NCI-H526 (cell line): ENCODE results near the gene APOBEC3F.
"Not testable (repeated sequence)": the region's sequence is repeated elsewhere in the genome, so short reads cannot be mapped to it uniquely, and the experiment has no call there.

Experiments
- DNase-seq, 2 experiments: peaks; one replicate each; lab custom pipeline; 2025; lab: John Stamatoyannopoulos, UW

APOBEC3F gene

DNA sequence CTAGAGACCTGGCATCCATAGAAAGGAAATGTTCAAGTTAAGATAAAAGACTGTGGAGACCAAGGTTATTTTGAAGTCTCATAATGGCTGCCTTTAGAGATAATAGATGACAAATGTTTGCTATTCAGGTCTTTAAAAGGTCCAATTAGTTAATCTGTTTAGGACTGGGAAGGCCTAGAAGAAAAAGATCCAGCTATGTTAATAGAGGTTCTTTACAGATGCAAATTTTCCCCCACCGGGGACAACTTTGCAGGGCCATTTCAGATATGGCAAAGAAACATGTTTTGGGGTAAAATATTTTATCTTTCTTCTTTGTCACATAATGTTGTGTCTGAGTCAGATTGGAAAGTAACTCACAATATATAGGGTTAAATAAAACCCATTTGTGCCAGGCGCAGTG, 33.3 kb downstream of the APOBEC3F start:
- DNase-seq = no peak

DNA sequence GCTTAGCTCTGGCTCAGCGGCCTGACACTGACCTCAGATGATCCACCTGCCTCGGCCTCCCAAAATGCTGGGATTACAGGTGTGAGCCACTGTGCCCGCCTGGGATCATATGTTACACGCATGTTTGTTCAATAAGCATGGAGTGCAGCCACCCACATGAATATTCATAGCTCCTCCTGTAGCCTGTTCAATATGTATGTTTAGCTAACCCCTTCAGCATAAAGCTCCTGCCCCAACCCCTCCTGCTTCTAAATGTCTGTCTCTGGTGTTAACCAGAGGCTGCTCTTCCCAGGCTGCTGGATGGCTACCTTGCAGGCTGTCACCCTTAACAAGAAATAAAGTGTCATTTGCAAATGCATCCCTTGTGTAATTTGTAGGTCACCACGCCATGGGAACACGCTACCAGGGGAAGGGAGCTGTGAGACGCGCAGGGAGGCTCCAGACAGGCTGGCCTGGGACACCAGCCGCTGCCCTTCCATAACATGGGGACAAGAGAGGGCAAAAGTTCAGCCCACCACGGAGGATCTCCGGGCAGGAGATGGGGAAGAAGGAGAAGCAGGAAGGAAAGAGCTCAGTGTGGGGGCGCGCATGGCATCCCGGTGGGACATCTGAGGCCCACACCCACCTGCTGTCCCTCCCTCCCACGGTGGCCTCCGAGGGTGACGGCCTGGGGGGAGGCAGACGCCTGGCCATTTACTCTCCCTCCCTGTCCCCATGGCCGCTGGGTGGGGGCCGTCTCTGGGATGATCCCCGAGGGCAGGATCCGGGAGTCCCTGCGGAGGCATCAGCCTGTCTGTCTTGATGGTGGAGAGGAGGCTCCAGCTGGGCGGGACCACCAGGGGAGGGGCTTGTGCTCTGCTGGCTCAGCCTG, 35.7 kb downstream of the APOBEC3F start:
- peak; percentile 3 to 6 for DNase-seq

DNA sequence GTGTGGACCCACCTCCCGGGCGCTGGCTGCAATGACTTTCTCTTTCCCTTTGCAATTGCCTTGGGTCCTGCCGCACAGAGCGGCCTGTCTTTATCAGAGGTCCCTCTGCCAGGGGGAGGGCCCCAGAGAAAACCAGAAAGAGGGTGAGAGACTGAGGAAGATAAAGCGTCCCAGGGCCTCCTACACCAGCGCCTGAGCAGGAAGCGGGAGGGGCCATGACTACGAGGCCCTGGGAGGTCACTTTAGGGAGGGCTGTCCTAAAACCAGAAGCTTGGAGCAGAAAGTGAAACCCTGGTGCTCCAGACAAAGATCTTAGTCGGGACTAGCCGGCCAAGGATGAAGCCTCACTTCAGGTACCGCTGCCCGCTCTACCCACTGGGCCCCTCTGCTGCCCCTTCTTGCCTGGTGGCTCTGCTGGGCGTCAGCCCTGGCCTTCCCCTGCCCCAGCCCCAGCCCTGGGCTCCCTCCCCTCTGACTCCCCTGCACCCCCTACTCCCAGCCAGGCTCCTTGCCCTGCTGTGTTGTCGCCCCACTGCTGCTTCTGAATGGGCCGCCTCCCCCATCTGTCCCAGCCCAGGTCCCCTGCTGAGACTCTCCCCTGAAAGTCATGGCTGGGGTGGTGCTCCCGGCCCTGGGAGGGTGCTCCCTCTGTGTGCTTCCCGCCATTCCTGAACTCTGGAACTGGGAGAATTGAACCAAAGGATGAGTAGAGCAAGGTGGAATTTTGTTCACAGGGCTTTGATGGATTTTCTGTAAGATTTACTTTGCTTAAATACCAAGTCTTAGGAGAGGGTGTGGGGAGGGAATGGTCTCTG, 36.6 kb downstream of the APOBEC3F start, which contains the start of gene APOBEC3G:
TSS of gene APOBEC3G (plus strand) at position 250 of the 815 bp plus-strand sequence. CDS start at position 337, 87 bp downstream.
- DNase-seq = not testable (repeated sequence)

DNA sequence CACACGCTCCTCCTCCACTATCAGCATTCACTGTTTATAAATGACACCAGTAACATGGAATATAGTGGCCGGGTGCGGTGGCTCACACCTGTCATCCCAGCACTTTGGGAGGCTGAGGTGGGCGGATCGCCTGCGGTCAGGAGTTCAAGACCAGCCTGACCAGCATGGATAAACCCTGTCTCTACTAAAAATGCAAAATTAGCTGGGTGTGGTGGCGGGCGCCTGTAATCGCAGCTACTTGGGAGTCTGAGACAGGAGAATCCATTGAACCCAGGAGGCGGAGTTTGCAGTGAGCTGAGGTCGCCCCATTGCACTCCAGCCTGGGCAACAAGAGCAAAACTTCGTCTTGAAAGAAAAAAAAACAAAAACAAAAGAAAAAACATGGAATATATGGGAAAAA, 37.2 kb downstream of the APOBEC3F start:
- DNase-seq = not testable (repeated sequence)

DNA sequence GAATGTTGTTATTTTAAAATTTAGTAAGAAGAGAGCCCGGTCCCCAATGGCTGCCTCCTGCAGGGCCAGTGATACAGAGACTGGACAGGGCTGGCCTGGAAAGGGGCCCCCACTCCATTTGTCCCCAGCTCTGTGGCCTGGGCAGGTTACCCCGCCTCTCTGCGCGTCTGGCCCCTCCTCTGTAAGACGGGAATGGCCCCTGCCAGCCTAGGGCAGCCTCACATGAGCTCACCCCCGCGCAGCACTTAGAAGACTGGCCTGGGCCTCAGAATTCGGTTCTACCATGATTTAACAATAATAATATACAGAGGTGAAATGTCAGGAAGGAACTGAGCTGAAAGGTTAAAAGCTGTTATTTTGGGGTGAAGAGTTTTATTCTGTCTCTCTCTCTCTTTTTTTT, 37.7 kb downstream of the APOBEC3F start:
- DNase-seq = no peak

DNA sequence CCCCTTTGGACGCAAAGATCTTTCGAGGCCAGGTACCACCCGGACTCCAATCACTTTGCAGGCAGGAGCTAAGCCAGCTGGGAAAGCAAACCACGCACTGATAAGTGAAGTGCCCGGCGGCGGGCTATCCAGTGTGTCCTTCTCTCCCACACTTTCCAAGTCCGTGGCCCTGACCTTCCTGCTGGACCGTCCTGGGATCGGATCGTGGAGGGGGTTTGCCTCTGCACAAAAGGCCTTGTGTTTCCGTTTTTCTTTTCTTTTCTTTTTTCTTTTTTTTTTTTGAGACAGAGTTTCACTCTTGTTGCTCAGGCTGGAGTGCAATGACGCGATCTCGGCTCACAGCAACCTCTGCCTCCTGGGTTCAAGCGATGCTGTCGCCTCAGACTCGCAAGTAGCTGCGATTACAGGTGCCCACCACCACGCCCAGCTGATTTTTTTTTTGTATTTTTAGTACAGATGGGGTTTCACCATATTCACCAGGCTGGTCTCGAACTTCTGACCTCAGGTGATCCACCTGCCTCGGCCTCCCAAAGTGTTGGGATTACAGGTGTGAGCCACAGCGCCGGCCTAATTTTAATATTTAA, 38.5 kb downstream of the APOBEC3F start:
- DNase-seq = not testable (repeated sequence)

DNA sequence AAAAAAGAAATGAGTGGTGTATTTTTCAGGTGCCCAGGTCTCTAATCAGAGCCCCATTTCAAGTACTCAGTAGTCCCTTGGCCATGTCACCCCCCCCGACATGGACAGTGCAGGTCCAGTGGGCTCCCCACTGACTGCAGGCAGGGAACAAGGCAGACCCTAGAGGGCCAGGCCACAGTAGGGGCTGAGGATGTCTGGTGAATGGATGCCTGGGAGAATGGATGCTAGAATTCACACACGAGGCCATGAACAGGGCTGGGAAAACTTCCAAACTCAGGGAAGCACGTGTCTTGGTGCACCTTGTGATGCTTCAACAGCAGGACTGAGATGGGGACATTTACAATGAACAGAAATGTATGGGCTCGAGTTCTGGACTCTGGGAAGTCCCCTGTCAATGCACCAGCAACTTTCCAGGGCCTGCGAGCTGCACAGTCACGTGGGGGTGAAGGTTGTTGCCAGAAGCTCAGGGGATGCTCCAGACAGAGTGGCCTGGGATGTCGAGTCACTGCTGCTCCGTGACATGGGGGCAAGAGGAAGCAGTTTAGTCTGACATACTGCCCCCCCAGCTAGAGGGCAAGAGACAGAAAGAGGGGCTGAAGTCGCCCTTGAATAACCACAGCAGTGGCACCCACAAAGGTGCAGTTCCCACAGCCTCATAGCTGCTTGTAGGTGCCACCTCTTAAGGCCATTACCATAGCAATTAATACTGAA, 39.5 kb downstream of the APOBEC3F start:
- no peak for DNase-seq

DNA sequence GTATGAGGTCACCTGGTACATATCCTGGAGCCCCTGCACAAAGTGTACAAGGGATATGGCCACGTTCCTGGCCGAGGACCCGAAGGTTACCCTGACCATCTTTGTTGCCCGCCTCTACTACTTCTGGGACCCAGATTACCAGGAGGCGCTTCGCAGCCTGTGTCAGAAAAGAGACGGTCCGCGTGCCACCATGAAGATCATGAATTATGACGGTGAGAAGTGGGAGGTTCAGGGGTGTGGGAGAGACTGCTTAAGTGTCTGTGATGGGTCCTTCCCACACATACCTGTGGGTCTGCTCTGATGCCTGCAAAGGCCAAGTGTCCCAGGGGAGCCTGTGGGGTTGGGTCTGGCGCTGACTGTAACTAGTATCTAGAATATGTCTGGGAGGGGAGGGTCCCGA, 40.4 kb downstream of the APOBEC3F start:
- no peak for DNase-seq

DNA sequence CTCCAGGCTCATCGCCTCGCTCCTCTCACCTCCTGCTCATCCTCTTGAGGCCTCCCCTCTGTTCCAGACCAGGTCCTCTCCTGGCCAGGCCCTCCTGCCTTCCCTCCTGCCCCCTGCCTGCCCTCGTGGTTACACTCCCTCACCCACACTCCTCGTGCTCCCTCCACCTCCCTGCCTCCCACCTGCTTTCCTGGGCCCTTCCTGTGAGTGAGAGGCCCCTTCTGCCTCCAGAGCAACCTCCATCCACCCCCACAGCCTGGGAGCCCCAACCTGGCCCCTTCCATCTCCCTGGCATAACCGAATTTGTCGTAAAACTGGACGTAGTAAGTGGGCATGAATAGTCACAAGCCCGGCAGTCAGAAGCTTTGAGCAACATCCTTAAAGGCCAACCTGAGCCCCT, 40.9 kb downstream of the APOBEC3F start:
- no peak for DNase-seq

DNA sequence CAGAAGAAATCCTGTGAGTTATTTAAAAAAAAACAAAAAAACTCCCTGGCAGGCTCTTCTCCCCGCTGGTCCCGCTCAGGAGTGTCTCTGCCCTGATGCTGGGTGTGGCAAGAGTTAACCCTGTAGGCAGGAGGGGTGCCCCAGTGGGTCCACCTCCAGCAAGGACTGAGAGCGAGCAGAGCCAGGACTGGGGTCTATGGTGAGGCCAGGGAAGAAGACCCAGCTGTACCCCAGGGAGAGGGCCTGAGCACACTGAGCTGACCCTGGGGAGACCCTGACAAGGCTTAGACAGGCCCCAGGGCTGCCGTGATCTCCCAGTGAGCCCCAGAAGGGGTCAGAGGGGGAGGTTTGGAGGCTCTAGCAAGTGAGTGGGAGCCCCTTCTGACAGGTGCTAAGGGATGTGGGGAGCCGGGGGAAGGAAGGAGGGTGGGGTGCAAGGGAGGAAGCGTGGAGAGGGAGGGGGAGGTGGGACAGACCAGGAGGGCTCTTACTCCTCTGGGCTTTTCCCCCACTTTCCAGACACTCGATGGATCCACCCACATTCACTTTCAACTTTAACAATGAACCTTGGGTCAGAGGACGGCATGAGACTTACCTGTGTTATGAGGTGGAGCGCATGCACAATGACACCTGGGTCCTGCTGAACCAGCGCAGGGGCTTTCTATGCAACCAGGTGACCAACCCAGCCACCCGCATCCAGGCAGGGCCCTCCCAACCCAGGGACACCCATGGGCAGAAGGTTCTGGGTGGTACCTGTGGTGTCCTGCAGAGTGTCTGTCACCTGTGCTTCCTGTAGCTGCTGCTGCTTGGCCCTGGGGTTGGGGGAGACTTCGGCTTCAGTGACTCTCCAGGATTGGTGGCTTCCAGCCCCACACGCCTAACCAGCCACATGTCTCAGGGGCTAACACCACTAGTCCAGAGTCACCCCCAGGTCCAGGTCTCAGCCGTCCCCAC, 42.8 kb downstream of the APOBEC3F start:
- no peak for DNase-seq

DNA sequence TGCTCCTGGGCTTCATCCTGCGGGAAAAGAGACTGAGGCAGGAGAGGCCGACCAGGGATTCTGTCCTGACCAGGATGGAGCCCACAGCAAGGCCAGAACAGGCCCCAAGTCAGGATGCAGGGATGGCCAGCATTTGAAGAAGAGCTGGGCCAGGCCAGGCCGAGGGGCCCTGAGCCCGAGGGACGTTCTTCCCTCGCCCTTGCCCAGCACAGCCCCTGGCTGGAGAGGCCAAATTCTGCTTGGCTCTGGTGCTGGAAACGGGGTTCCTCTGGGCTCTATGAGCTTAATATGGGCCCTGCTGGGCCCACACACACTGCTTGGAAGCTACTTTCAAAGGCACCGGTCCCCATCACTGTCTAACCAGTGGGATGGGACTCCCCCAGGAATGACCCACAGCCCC, 44.0 kb downstream of the APOBEC3F start:
- no peak for DNase-seq

DNA sequence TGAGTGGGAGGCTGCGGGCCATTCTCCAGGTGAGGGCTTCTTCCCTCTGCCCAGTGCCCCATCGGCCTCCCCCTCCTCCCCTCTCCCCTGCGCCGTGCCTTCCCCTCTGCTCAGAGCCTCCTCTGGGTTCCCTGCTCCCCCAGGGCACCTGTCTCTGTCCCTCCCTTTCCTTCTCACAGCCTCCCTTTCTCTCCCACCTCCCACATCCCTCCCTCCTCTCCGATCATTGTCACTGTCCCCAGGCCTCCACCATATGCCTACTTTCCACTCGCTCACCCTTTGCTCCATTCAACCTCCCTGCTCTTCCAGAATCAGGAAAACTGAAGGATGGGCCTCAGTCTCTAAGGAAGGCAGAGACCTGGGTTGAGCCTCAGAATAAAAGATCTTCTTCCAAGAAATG, 46.4 kb downstream of the APOBEC3F start:
- DNase-seq = no peak

DNA sequence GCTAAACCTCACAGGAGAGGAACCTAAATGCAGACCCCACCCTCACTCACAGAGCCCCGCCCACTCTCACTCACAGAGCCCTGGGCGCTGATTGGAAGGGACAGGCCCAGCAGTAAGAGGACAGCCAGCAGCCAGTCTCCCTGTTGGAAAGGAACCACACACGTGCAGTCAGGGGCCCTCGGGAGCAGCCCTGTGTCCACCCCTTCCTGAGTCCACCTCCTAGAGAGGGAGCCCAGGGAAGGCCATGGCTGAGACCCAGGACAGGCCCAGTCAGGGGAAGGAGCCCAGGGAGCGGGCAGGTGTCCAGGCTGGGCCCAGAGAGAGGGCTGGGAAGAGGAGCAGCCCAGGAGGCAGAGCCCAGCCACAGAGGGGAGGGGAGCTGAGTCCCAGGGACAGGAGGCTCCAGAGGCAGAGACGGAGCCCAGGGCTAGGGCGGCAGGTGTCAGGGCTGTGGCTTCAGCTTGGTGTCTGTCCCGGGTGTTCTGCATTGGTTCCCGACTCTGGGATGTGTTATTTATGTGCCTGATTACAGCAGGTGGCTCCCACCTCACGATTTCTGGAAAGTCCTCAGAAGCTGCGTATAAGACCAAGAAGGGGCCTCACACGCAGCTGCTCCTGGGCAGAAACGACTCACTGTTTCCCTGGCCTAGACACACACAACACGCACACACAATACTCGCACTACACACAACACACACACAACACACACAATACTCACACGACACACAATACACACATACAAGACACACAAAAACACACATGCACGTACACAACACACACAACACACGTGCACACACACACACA, 47.4 kb downstream of the APOBEC3F start:
- DNase-seq = no peak

DNA sequence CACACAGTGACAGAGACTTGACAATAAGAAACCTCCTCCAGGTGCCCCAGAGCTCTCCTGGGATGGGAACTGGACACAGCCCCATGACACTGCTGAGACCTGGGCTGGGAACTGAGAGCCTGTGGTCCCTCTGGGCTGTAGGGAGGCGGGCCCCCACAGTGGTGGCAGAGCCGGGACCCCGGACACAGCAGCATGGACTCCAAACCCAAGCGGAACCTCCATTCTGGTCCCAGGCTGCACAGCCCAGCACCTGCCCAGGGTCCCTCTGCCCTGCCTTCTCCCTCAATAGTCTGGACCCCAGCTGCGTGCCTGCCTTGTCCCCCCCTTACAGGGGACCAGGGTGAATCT, 48.0 kb downstream of the APOBEC3F start:
- DNase-seq = no peak

DNA sequence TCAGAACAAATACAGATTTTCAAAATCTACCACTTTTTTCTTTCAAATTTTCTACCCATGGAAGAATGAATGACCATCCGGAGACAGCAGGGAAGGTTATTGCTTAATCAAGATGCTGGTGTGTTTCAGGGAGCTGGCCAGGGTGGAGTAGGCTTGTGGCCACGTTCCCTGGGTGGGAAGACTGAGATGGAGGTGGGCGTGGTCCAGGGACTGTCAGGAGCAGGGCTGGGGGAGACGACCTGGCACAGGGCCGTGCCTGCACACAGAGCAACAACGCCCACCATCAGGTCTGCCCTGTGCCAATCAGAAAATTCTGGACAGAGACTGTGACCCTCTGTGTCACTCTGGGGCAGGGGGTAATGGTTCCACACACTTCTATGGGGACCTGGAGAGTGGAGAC, 49.3 kb downstream of the APOBEC3F start:
- no peak for DNase-seq

DNA sequence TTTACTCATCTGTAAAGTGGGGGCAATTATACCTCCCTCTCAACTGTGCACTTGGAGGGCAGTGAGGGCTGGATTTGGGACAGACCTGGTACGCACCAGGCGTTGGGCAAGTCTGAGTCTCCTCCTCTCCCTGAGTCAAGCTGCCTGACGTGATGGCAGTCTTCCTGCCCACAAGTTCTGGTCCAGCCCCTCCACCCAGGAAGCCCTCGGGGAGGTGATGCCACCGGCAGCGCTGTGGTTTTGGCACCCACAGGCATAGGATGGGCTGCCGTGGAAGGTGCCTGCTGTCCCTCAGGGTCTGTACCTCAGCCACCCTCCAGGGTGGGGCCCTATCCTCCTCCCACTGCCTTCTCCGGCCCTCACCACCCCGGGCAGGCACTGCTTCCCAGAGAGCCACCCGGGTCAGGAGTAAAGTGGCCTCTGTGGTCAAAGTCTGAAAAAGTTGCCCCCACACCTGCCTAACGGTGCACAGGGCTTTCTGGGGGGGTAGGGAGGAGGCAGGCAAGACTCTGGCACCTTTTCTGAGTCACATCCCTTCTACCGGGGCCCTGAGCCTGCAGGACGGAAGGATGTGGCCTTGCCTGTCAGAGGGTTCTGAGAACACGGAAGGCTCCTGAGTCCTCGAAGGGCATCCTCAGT, 49.9 kb downstream of the APOBEC3F start:
- no peak for DNase-seq

DNA sequence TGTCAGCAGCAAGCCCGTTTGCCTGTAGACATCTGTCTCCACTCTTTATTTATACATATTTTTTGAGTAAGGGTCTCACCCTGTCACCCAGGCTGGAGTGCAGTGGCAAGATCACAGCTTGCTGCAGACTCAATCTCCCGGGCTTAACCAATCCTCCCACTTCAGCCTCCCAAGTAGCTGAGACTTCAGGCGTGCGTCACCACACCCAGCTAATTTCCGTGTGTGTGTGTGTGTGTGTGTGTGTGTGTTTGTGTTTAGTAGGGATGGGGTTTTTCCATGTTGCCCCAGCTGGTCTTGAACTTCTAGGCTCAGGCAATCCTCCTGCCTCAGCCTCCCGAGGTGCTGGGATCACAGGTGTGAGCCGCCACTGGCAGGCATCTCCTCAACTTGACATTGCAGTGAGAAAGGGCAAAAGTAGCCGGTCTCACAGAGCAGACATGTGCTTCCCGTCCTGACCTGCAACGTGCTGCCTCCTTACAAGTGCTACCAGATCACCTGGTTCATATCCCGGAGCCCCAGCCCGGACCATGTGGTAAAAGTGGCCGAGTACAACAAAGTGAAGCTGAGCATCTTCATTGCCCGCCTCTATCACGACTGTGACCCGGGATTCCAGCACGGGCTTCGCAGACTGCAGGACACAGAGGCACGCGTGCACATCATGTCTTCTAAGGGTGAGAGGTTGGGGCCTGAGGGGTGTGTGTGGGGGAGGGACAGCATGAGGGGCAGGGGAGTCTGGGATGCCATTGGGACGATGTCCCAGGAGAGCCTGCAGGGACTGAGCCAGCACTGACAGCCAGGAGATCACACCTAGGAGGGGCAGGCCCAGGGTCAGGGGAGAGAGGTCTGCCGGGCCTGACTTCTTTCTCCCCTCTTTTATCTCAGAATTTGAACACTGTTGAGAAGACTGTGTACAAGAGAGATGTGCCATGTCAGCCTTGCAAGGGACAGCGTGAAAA, 50.7 kb downstream of the APOBEC3F start:
- no peak for DNase-seq

DNA sequence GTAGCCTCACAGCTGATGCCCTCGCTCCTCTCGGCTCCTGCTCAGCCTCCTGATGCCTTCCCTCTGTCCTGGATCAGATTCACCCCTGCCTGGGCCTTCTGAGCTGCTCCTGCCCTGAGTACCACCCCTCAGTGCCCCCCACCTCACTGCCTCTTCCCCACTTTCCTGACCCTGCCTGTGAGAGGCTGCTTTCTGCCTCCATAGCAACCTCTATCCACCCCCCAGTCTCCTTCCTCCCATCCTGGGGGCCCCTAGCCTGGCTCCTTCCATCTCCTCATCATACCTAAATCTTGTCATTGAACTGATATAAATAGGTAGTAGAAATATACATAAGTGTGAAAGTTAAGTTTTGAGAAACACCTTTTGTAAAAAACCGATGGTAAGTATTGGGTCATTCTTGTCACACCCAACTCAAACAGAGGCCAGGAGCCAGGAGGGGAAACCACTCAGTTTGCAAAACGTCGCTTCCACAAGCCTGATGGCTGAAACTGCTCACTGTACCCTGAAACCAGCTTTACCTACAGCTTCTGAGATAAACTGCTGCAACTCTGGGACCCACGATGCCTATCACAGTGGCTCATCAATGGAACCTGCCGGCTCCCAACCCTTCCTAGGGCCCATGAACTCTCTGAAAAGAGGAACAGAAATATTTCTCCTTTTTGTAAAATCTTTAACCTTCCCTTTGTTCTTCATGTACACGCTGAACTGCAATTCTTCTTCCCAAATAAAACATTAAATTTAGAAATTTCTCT, 51.6 kb downstream of the APOBEC3F start:
- DNase-seq = no peak
